ENCODE measurements around the gene DDAH2.

The DDAH2 gene

DNA sequence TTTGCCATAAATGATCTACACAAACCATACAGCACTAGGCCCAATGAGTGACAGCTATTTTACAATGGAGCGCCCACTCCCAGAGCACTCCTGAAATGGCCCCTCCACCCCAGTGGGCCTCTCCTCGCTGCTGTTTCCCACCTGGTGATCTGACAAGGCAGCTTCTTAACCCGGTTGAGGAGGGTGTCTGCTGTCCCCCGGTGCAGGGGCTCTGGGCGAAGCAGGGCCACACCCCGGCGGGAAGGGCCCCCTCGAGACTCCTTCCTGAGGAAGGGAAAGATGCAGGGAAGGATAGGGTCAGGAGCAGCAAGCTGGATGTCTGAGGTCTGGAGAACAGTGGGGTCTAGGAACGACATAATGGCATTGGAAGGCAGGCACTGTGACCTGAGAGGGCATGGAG, 36.2 kb downstream of the DDAH2 start:
- Histone ChIP-seq H3K4me2 (ENCODE audit: low read length) (no peak overlapping the region), H3K9me3 (ENCODE audit: low read length) (no peaks in the 10 kb centered on the region), H3K4me1 (ENCODE audit: insufficient read depth, low read length, severe bottlenecking) (peaks cover 8% of the 10 kb centered on the region), H3K27ac (ENCODE audit: low read depth, low read length, poor library complexity, severe bottlenecking) (no peak overlapping the region), H3K79me2 (ENCODE audit: insufficient read depth, low read length) (no peaks in the 10 kb centered on the region), H3F3A (ENCODE audit: insufficient read depth, low read length) (no peaks in the 10 kb centered on the region), H3K9me2 (ENCODE audit: low read depth, low read length) (no peaks in the 10 kb centered on the region), H3K4me3 (ENCODE audit: low read depth, low read length, poor library complexity, severe bottlenecking) (no peak overlapping the region), H3K27me3 (ENCODE audit: insufficient read depth, low read length) (no peaks in the 10 kb centered on the region), H3K9ac (ENCODE audit: low read length) (no peak overlapping the region), H3K36me3 (ENCODE audit: insufficient read depth, low read length) (peaks cover 61% of the 10 kb centered on the region), H2AFZ (ENCODE audit: low read length) (no peak overlapping the region), H4K20me1 (ENCODE audit: insufficient read depth, low read length) (no peaks in the 10 kb centered on the region)
- TF ChIP-seq EZH2 (IDR thresholded peaks at IDR 0.05; ENCODE audit: borderline replicate concordance, low read length): no peak
- TF ChIP-seq, protein P1, sequence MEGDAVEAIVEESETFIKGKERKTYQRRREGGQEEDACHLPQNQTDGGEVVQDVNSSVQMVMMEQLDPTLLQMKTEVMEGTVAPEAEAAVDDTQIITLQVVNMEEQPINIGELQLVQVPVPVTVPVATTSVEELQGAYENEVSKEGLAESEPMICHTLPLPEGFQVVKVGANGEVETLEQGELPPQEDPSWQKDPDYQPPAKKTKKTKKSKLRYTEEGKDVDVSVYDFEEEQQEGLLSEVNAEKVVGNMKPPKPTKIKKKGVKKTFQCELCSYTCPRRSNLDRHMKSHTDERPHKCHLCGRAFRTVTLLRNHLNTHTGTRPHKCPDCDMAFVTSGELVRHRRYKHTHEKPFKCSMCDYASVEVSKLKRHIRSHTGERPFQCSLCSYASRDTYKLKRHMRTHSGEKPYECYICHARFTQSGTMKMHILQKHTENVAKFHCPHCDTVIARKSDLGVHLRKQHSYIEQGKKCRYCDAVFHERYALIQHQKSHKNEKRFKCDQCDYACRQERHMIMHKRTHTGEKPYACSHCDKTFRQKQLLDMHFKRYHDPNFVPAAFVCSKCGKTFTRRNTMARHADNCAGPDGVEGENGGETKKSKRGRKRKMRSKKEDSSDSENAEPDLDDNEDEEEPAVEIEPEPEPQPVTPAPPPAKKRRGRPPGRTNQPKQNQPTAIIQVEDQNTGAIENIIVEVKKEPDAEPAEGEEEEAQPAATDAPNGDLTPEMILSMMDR (IDR thresholded peaks at IDR 0.05; ENCODE audit: low read length): no peak

DNA sequence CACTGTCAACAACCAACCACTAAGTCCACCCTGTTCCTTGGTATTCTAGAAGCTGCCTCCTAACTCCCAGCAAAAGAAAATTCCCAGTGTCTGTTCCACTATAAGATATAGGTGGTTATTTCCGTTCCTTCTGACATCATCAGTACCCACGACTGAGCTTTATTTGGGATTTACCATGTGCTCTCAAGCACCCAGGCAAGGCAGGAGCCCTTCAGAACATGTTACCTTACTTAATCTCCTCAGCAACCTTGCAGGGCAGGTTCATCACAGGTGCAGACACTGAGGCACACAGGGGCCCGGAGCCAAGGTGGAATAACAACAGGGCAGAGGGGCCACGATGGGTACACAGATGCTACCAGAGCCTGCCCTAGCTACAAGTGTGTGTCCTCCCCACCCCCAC, 36.7 kb downstream of the DDAH2 start:
- Histone ChIP-seq H3K4me3 (ENCODE audit: low read depth, low read length, poor library complexity, severe bottlenecking) (no peak overlapping the region), H3K9ac (ENCODE audit: low read length) (no peak overlapping the region), H3K9me3 (ENCODE audit: low read length) (no peaks in the 10 kb centered on the region), H3K4me2 (ENCODE audit: low read length) (no peak overlapping the region), H3K27me3 (ENCODE audit: insufficient read depth, low read length) (no peaks in the 10 kb centered on the region), H3K9me2 (ENCODE audit: low read depth, low read length) (no peaks in the 10 kb centered on the region), H2AFZ (ENCODE audit: low read length) (no peak overlapping the region), H3F3A (ENCODE audit: insufficient read depth, low read length) (no peaks in the 10 kb centered on the region), H3K79me2 (ENCODE audit: insufficient read depth, low read length) (no peaks in the 10 kb centered on the region), H3K4me1 (ENCODE audit: insufficient read depth, low read length, severe bottlenecking) (peaks cover 8% of the 10 kb centered on the region), H3K27ac (ENCODE audit: low read depth, low read length, poor library complexity, severe bottlenecking) (no peak overlapping the region), H3K36me3 (ENCODE audit: insufficient read depth, low read length) (peaks cover 66% of the 10 kb centered on the region), H4K20me1 (ENCODE audit: insufficient read depth, low read length) (no peaks in the 10 kb centered on the region)
- TF ChIP-seq EZH2 (IDR thresholded peaks at IDR 0.05; ENCODE audit: borderline replicate concordance, low read length): no peak
- TF ChIP-seq, protein P1 (IDR thresholded peaks at IDR 0.05; ENCODE audit: low read length): no peak

DNA sequence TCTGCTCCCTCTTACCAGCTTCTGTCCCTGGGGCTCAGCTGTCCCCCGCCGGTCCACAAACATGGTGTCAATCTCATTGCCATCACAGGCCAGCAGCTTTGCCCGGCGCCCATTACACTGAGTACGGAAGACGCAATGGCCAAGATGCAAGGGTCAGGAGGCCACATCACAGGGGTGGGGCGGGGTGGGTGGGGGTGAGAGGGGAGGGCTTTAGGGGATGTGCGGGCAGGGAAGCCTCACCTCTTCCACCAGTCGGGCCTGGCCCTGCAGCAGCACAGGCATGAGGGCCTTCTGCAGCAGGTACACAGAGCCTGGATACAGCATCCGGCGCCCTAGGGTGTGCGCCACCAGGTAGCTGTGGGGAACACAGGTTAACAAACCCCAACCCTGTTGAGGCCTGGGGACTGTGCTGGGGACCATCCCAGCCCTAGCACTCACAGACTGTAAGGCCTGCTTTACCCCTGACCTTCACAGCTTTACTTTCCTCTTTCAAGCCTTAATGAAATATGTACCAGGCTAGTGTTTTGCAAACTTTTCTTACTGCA, 37.5 kb downstream of the DDAH2 start:
- Histone ChIP-seq H3K4me1 (ENCODE audit: insufficient read depth, low read length, severe bottlenecking) (peaks cover 8% of the 10 kb centered on the region), H3K36me3 (ENCODE audit: insufficient read depth, low read length) (peaks cover 70% of the 10 kb centered on the region), H3F3A (ENCODE audit: insufficient read depth, low read length) (no peaks in the 10 kb centered on the region), H3K9ac (ENCODE audit: low read length) (no peak overlapping the region), H4K20me1 (ENCODE audit: insufficient read depth, low read length) (no peaks in the 10 kb centered on the region), H3K27ac (ENCODE audit: low read depth, low read length, poor library complexity, severe bottlenecking) (no peak overlapping the region), H2AFZ (ENCODE audit: low read length) (no peak overlapping the region), H3K79me2 (ENCODE audit: insufficient read depth, low read length) (no peaks in the 10 kb centered on the region), H3K9me3 (ENCODE audit: low read length) (no peaks in the 10 kb centered on the region), H3K9me2 (ENCODE audit: low read depth, low read length) (no peaks in the 10 kb centered on the region), H3K27me3 (ENCODE audit: insufficient read depth, low read length) (no peaks in the 10 kb centered on the region), H3K4me3 (ENCODE audit: low read depth, low read length, poor library complexity, severe bottlenecking) (no peak overlapping the region), H3K4me2 (ENCODE audit: low read length) (no peak overlapping the region)
- TF ChIP-seq, protein P1 (IDR thresholded peaks at IDR 0.05; ENCODE audit: low read length): no peak
- no peak for TF ChIP-seq EZH2 (IDR thresholded peaks at IDR 0.05; ENCODE audit: borderline replicate concordance, low read length)

Measured in OCI-LY1 (cell line).